Sigmoid colon (tissue), 7 donors: Measurements from ENCODE around the gene FCHSD2. TPM values are rescaled to one million over a fixed set of nuclear protein-coding genes. Genes with fewer than 3 reads are reported as not detected.

Source experiments
- DNase-seq: peaks from one replicate; pipeline ENCODE4 v3.0.0-alpha.2; 2019
- H3K27ac ChIP-seq, 4 donors: fragments of 200-600 bp; sonication (generic); one replicate each; pipeline ENCODE4 v1.5.1; 2016 to 2019; ENCODE audit warnings: mild to moderate bottlenecking in 1 of 4
- H3K27me3 ChIP-seq, 3 donors: fragments of 200-600 bp; sonication (generic); one replicate each; pipeline ENCODE4 v1.5.1; 2019; ENCODE audit warnings: mild to moderate bottlenecking in 1 of 3
- H3K36me3 ChIP-seq, 4 donors: fragments of 200-600 bp; sonication (generic); one replicate each; pipeline ENCODE4 v1.5.1; 2016 to 2019
- H3K4me1 ChIP-seq, 4 donors: fragments of 200-600 bp; sonication (generic); one replicate each; pipeline ENCODE4 v1.5.1; 2017 to 2019
- H3K4me3 ChIP-seq, 4 donors: fragments of 200-600 bp; sonication (generic); one replicate each; pipeline ENCODE4 v1.5.1; 2017 to 2019; ENCODE audit warnings: mild to moderate bottlenecking in 2 of 4, moderate library complexity in 1 of 4
- H3K9me3 ChIP-seq, 4 donors: fragments of 200-600 bp in 3 of 4; sonication (generic) in 3 of 4; one replicate each; pipeline versions ENCODE4 v1.5.1 to v1.6.1; 2013 to 2019
- CTCF ChIP-seq, 4 experiments: fragments of 450-650 bp in 3 of 4; fragments of 200-600 bp in 1 of 4; IDR thresholded peaks; one replicate each; pipeline ENCODE4 v1.5.1; 2016 to 2019; ENCODE audit warnings: antibody characterized with exemption in 4 of 4, mild to moderate bottlenecking in 3 of 4, moderate library complexity in 2 of 4
- EP300 ChIP-seq, 4 donors: sonication (generic); formaldehyde crosslinking; IDR thresholded peaks; one replicate each; pipeline ENCODE4 v1.6.1; 2017; ENCODE audit warnings: antibody characterized with exemption in 4 of 4
- POLR2A ChIP-seq, 2 donors: fragments of 450-650 bp; IDR thresholded peaks; one replicate each; pipeline ENCODE4 v1.6.1; 2016; ENCODE audit warnings: antibody characterized with exemption in 2 of 2, mild to moderate bottlenecking in 2 of 2, moderate library complexity in 2 of 2
- POLR2AphosphoS5 ChIP-seq, 4 donors: sonication (generic); formaldehyde crosslinking; IDR thresholded peaks; one replicate each; pipeline ENCODE4 v1.6.1; 2017; ENCODE audit warnings: antibody characterized with exemption in 4 of 4
- WGBS, 2 donors: extraction: QIAGEN DNeasy Blood & Tissue Kit; methylation state at CpG; one replicate each; pipeline ENCODE4 v1.1.7; 2013; 5-methylcytosine and 5-hydroxymethylcytosine counted together
- intact Hi-C: fragments of 100-400 bp; cut with DNase I; formaldehyde crosslinking; loops from one replicate; pipeline ENCODE4 v1.15.1; 2023
- polyA plus RNA-seq, 3 donors: library from polyadenylated mRNA; stranded (reverse); fragments of 200-250 nt; gene quantifications; one replicate each; pipeline ENCODE4 v1.2.3, GENCODE V29; 2013
- total RNA-seq, 4 donors: library from RNA; depleted of rRNA; stranded (reverse); fragments of >200 nt; gene quantifications; one replicate each; pipeline ENCODE4 v1.1.0, GENCODE V29; 2016
- donor health status: healthy with polysubstance abuse.
- donor health status: Bipolar disorder and iron deficiency.
- donor health status: healthy.

Gene FCHSD2
- total and polyA plus RNA-seq, 7 donors: 6.9 to 36.3 (median 18.6) TPM

- 97 to 98% methylated on average over 5 of the region's 5 CpGs for WGBS, 2 donors
These were observed 117.5 kb downstream of the FCHSD2 start for GRCh38 chr11:73024639-73025038.

GRCh38 chr11:73019996-73020395 is 122.1 kb downstream of the FCHSD2 start:
- intact Hi-C loops: no loop called here
- peaks cover 0 to 4% (median under 1%) of the 10 kb centered on the region in 4 donors for H3K9me3 ChIP-seq
- no peak overlapping the region for H3K27ac ChIP-seq
- H3K36me3 ChIP-seq: no peaks in the 10 kb centered on the region
- H3K27me3 ChIP-seq: no peaks in the 10 kb centered on the region
- H3K4me1 ChIP-seq: peaks cover 0 to 6% (median 0%) of the 10 kb centered on the region in 4 donors
- DNase-seq: no peak
- 7 to 73% methylated on average over 1 of the region's 1 CpG for WGBS, 2 donors
- no peak overlapping the region for H3K4me3 ChIP-seq
- no peak for TF ChIP-seq EP300 (IDR thresholded peaks at IDR 0.05)
- TF ChIP-seq POLR2A (IDR thresholded peaks at IDR 0.05): no peak
- TF ChIP-seq CTCF (IDR thresholded peaks at IDR 0.05): no peak
- no peak for TF ChIP-seq POLR2AphosphoS5 (IDR thresholded peaks at IDR 0.05)

More at GRCh38 chr11:73024639-73025038, 117.5 kb downstream of the FCHSD2 start:
- intact Hi-C loops: no loop called here
- H3K27ac ChIP-seq: no peak overlapping the region
- H3K36me3 ChIP-seq: no peaks in the 10 kb centered on the region
- H3K9me3 ChIP-seq: peaks cover 0 to 14% (median 3%) of the 10 kb centered on the region in 4 donors
- DNase-seq: no peak
- no peak for TF ChIP-seq POLR2A (IDR thresholded peaks at IDR 0.05)
- TF ChIP-seq POLR2AphosphoS5 (IDR thresholded peaks at IDR 0.05): no peak
- TF ChIP-seq EP300 (IDR thresholded peaks at IDR 0.05): no peak
- TF ChIP-seq CTCF (IDR thresholded peaks at IDR 0.05): no peak
- no peak overlapping the region for H3K4me3 ChIP-seq
- no peaks in the 10 kb centered on the region for H3K27me3 ChIP-seq
- peaks cover 0 to 7% (median 2%) of the 10 kb centered on the region in 4 donors for H3K4me1 ChIP-seq

- no peaks in the 10 kb centered on the region for H3K27me3 ChIP-seq
- H3K36me3 ChIP-seq: no peaks in the 10 kb centered on the region
- no peak for DNase-seq
- peaks cover 0 to 6% (median 0%) of the 10 kb centered on the region in 4 donors for H3K4me1 ChIP-seq
- intact Hi-C loops: no loop called here
- H3K9me3 ChIP-seq: peaks cover 0 to 4% (median under 1%) of the 10 kb centered on the region in 4 donors
- TF ChIP-seq CTCF (IDR thresholded peaks at IDR 0.05) (no peak), POLR2A (IDR thresholded peaks at IDR 0.05) (no peak), POLR2AphosphoS5 (IDR thresholded peaks at IDR 0.05) (no peak), EP300 (IDR thresholded peaks at IDR 0.05) (no peak)
- no peak overlapping the region for H3K4me3 ChIP-seq
- H3K27ac ChIP-seq: no peak overlapping the region
These were observed 122.7 kb downstream of the FCHSD2 start for GRCh38 chr11:73019449-73019848.

GRCh38 chr11:73018856-73019255 is 123.3 kb downstream of the FCHSD2 start:
- Histone ChIP-seq H3K9me3 (peaks cover 0 to 1% (median 0%) of the 10 kb centered on the region in 4 donors), H3K27ac (no peak overlapping the region), H3K36me3 (no peaks in the 10 kb centered on the region), H3K27me3 (no peaks in the 10 kb centered on the region), H3K4me3 (no peak overlapping the region), H3K4me1 (peaks cover 0 to 6% (median 0%) of the 10 kb centered on the region in 4 donors)
- TF ChIP-seq CTCF (IDR thresholded peaks at IDR 0.05) (no peak), POLR2AphosphoS5 (IDR thresholded peaks at IDR 0.05) (no peak), POLR2A (IDR thresholded peaks at IDR 0.05) (no peak), EP300 (IDR thresholded peaks at IDR 0.05) (no peak)
- DNase-seq: no peak
- intact Hi-C loops: no loop called here
